T47D (cell line): ENCODE results near the gene NEK7.
A peak's percentile ranks its signal among the peaks of the same experiment; 100 is the strongest.
"Not testable (repeated sequence)": the region's sequence is repeated elsewhere in the genome, so short reads cannot be mapped to it uniquely, and the experiment has no call there.

Experiments
- DNase-seq, 2 experiments: peaks; one replicate each; pipeline versions ENCODE4 v3.0.0 to v3.0.0-alpha.2; 2011 to 2012; ENCODE audit warnings: low read depth in 1 of 2, low spot score in 1 of 2
- JUND ChIP-seq: IDR thresholded peaks from 2 replicates; pipeline ENCODE4 v1.6.1; 2012; ENCODE audit warnings: low read depth
- in situ Hi-C: cut with HindIII; loops from 2 replicates; pipeline ENCODE4 v1.10.0; 2016; ENCODE audit warnings: low sequenced_read_pairs, low pct_unique_long_range_greater_than_20kb

NEK7 gene

DNA sequence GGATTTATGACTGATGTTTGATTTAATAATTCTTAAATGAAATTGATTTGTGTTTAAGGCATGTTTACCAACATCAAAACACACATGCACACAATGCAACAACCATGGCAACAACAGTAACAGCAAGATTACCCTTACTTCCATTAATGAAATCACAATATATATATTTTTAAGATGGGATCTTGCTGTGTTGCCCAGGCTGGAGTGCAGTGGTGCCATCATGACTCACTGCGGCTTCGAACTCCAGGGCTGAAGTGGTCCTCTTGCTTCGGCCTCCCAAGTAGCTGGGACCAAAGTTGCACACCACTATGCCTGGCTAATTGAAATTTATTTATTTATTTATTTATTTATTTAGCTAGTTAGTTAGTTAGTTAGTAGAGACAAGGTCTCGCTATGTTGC lies 27.7 kb downstream of the NEK7 start:
- no peak for DNase-seq
- in situ Hi-C loops, result no loop called here
- no peak for TF ChIP-seq JUND

DNA sequence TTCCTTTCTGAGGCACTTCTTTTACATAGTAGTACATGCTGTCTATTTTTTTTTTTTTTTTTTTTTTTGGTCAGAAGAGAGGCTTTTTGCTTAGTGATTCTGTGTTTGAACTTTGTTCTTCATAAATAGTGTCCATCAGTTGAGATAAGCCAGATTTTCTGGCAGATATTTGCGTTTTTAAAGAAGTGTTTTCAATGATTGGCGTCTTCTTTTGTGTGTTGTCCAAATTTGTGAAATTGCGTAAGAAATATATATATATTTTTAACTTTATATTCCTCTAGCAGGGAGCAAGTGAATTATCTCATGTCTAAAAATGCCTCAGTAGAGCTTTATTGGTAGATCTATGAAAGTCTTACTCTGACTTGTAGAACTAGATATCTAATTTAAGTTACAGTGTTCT lies 28.3 kb downstream of the NEK7 start:
- in situ Hi-C loops, result no loop called here
- TF ChIP-seq JUND, result no peak
- no peak for DNase-seq

DNA sequence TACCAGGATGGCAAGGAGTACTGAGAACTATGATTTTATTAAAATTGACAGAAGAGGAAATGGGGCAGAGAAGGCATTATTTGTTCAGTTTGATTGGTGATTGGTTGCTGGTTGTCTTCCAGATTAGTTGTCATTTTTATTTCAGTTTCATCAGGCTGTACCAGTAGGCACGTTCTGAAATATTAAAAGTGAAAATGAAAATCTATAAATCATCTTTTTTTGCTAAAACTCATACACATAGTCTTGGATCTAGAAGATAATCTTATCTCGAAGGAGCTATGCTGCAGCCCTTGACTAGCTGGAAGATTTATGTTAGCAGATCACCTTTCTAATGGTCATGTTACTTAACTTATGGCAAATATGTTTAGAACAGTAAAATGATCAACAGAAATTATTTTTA lies 29.0 kb downstream of the NEK7 start:
- TF ChIP-seq JUND, result no peak
- in situ Hi-C loops, result no loop called here

DNA sequence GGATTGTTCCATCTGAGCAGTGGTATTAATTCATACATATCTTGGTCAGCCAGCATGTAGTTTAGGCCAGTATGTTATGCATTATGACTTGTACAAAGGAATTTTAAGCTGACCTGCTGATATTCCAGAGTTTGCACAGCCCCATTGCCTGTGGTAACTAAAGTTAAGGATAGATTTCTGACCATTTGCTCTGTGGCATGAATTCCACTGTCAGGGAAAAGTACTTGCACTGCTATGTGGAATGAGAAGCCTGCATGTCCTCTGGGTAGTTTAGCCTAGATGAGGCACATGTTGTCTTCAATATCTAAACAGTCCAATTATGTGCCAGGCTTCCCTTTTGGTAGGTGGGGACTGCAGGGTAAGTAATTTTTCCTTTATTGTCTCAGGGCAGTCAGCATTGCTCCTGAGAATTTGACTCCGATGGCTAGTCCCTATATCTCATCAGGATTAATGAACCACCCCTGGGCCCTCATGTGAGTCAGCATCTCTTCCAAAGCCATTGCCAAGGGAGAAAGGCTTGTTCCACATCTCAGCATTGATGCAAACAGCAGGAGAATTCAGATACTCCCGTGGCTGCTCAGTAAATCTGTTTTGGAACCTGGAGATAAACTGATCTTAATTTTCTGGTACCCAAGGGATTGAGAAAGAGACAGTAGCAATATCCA lies 30.2 kb downstream of the NEK7 start:
- in situ Hi-C loops, result no loop called here
- no peak for TF ChIP-seq JUND
- no peak for DNase-seq

More for the DNA sequence above, 29.0 kb downstream of the NEK7 start:
- DNase-seq, result no peak

DNA sequence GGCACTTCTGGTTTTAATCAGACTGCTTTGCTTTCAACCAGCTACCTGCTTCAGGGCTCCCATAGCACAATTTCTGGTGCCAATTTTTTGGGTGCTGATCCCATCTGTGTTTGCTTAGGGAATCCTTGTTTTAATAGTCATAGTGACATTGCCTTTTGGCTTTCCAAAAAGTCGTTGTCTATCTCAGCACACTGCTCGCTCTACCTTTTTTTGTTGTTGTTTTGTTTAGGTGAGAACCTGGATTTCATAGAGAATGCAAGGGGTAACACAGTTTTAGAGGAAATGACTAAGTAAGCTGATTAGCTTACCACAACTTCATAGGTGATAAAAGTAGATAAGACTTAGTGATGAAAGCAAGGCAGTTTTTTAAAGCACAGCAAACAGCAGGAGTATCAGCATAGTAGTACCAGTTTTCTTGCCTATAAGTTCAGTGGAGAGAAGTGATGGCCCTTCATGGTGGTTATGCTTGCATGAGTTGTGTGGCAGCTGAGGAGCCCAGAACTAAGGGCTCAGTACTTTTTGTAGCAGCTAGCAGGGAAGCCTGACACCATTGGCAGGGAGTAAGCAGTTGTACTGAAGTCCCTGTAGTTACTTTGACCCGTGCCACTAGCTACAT lies 31.3 kb downstream of the NEK7 start:
- in situ Hi-C loops, result no loop called here
- DNase-seq, result peak in 1 of 2 experiments; percentile 37
- no peak for TF ChIP-seq JUND

GRCh38 chr1:198191117-198191516 lies 34.3 kb downstream of the NEK7 start:
- in situ Hi-C loops, result no loop called here
- TF ChIP-seq JUND, result no peak
- DNase-seq, result no peak

GRCh38 chr1:198193871-198194270 lies 37.1 kb downstream of the NEK7 start:
- DNase-seq, in situ Hi-C loops: not testable (repeated sequence)

GRCh38 chr1:198196630-198197029 lies 39.8 kb downstream of the NEK7 start:
- TF ChIP-seq JUND, result no peak
- no peak for DNase-seq
- in situ Hi-C loops, result no loop called here

DNA sequence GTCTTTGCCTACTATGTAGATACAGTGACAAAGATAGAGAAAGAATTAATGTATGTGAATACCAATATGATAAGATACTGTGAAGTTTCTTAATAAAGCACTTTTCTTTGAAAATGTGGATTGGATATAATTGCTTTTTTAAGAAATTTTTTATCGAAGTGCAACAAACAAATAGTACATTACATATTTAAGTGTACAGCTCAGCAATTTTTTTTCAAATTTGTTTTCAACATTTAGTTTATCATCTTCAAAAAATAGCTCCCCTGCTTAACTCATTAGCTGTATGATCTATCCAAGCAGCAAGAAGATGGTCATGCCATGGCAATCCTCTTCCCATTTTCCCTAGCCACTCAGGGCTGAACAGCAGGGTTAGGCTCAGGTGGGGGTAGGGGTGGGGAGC lies 40.5 kb downstream of the NEK7 start:
- no peak for DNase-seq
- in situ Hi-C loops, result no loop called here
- no peak for TF ChIP-seq JUND

DNA sequence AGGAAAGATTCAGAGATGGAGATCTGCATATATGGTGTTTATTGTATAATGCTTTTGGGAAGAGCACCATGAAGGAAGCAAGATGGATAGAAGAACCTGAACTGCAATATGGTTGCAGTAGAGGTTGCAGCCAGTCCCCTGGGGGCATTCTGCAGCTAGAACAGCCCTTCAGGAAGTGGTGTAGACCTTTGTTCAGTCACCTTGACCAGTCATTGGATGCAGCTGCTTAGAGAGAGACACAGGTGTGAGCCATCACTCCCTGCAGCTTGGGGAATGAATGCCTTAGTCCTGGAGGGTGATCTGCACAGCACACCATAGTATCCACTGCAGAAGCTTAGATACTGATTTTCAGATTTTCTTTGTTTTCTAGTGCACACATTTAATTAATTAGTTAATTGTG lies 42.3 kb downstream of the NEK7 start:
- TF ChIP-seq JUND, result no peak
- in situ Hi-C loops, result no loop called here
- no peak for DNase-seq

GRCh38 chr1:198201956-198202784 lies 45.4 kb downstream of the NEK7 start:
- in situ Hi-C loops, result no loop called here
- no peak for DNase-seq
- no peak for TF ChIP-seq JUND

DNA sequence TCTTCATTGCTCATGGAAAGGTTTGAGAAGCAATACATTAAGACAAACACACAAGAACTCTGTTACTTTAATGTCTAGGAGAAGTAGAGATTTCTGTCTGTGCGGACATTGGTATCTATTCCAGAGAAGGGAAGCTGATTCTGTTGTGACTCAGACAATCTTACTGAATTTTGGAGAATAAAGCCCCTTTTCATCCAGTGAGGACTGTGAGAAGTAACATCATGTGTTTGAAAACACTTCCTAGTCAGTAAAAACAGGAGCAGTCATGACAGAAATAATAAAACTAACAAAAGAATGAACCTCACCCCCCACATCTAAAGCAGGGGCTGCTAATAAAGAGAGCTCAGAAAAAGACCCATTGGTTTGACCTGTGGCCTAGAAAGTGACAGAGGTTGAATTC lies 46.6 kb downstream of the NEK7 start:
- in situ Hi-C loops, result no loop called here
- no peak for DNase-seq
- TF ChIP-seq JUND, result no peak

DNA sequence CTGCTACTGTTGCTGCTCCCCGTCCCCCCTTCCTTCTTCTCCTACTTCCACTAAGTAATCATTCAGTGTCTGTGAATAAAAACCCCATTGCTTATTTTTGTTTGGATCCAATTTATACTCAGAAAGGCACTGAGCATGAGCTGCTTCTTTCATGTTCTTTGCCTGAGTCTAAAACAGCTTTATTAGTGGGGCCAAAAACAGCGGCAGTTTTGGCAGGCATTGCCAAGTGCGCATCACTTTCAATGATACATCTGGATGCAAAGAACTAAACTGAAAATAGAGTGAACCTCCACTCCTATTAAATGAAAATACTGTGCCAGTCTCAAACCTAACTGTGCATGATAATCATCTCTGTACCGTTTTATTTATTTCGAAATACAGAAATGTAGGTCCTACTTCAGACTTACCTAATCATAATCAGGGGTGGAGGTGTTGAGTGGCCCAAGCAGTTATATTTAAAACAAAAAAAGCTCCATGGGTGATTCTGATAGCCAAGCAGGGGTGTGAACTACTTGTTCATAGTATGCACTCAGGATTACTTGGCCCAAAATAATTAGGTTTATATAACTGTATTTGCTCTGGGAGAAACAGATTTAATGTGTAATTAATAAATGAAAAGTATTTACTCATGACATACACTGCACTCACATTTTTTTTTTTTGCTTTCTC lies 48.4 kb downstream of the NEK7 start:
- DNase-seq, result no peak
- in situ Hi-C loops, result no loop called here
- TF ChIP-seq JUND, result no peak
